NCI-H1092 (cell line): ENCODE results near the gene TLE4.

Experiments used
- DNase-seq: peaks from one replicate; lab custom pipeline; 2025; lab: John Stamatoyannopoulos, UW

TLE4 gene

GRCh38 chr9:79664375-79664831 is 92.6 kb downstream of the TLE4 start:
- DNase-seq, result no peak

- DNase-seq, result no peak
Measured at GRCh38 chr9:79665369-79665768, 93.6 kb downstream of the TLE4 start.

DNA sequence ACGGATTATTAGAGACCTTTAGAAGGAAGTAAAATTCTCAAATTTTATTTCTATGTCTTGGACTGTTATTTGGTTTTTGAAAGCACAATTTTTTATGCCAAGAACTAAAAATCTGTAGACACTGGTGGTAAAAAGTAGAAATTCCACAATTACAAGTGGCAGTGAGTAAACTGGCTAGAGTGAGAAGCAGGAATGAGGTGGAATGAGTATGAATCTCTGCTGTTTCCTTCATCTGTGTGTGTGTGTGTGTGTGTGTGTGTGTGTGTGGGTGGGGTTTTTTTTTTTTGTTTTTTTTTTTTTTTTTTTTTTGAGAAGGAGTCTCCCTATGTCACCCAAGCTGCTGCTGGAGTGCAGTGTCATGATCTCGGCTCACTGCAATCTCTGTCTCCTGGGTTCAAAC is 94.2 kb downstream of the TLE4 start:
- no peak for DNase-seq

DNA sequence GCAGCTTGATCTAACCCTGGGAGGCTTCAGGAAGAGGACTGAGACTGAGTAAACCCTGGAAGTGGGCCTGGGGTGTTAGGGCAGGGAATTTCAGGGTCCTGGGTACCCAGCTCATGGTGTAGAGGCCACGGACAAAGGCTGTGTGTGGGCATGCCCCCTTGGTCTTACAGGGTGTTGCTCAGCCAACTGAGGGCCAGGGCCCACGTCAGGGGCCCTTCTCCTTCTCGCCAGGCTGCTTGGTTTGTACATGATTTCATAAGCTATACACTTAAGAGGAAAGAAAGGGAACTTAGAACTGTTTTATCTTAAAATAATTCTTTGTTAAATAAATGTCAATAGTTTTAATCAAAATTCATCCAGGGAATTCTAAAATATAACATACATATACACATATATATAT is 95.4 kb downstream of the TLE4 start:
- no peak for DNase-seq

- peak; percentile 96 for DNase-seq
Measured at GRCh38 chr9:79667817-79668436, 96.2 kb downstream of the TLE4 start.

GRCh38 chr9:79668956-79669355 is 97.2 kb downstream of the TLE4 start:
- no peak for DNase-seq

DNA sequence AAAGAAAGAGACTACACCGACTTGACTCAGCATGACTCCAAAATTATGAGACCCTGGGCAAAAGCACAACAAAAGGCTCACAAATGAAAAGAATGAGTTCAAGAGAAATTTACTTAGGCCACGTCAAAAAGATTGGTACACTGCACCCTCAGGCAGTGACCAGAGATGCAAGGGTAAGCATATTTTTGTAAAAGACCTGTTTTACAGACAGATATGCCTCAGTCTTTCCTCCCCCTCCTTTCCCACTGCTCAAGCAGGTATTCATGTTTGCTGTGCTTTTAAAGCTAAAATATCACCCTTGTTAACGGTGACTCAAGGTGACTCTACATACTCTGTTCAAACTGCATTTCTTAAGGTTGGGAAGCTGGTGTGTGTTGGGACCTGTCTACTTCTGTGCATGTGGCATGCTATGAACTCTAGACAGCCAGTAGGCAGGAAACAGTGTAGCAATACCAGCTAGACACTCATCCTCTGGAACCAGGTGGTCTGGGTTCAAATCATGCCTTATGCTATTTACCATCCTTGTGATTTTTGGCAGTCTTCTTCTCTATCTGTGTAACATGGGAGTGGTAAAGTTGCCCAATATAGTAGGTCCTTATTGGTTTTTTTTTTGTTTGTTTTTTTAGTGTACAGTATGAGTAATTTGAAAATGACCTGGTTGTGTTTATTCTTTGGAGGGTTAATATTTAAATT is 98.7 kb downstream of the TLE4 start:
- no peak for DNase-seq

DNA sequence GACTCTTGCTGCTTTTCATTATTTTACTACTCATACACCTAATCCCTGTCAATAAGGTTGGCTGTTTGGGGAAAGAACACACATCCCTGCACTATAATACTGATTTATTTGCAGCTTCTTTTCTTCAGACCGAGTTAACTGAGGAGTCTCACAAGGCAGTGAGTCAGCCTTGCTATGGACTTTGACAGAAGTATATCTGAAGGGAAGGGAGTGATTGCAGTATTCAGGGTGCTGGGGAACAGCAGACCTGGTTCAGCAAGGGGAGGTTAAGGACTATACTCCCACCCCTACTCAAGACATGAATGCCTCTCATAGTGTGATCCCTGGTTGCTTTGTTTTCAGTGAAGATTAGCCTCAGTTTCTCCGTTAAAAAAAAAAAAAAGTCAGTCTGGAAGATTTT is 99.8 kb downstream of the TLE4 start:
- no peak for DNase-seq

DNA sequence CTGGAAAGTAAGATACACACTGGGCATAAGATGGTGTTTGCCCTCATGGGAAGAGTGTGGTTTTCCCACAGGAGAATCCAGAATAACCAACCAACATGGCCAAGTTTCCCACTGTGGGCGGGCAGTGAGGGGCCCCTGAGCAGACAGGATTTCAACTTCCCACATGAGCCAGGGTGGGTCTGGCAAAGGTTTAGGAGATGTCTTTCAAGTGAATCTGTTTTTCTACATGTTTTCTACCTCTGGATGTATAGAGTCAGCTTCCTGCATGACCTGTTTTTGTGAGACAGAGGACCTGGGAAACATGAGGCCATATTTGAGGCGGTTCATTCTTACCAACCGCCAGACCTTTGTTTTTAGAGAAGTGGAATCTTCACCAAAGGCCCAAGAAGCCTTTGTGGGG is 100.5 kb downstream of the TLE4 start:
- no peak for DNase-seq

- no peak for DNase-seq
Measured at GRCh38 chr9:79672891-79673290, 101.1 kb downstream of the TLE4 start.

- DNase-seq, result no peak
Measured at GRCh38 chr9:79673614-79674013, 101.8 kb downstream of the TLE4 start.

DNA sequence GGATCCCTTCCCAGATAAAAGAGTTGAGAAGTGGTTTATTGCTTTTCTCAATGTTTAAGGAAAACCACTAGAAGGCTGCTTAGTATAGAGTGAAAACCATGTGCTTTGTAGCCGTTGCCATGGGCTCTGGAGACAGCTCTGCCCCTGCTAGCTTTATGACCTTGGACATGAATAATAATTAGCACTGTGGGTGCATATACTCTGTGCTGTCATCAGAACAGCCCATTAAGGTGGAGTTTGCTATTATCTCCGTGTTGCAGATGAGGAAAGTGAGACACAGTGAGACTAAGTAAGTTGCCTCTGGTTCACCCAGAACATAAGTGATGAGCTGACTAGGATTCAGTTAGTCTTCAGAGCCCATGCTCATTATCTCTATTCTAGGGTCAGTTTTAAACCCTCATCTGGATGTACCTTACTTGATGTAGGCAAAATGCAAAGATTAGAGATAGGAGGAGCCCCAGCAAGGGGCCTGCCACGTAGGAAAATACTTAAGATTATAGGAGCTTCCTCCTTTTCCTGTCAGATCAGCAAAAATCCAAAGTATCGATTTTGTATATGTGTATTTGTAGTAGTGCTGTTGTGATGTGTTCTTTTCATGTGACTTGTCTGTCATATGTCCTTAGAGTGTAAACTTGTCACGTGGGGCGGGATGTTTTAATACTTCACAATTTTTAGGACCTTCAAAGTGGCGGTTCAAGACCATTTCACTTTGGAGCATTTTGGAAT is 102.5 kb downstream of the TLE4 start:
- no peak for DNase-seq

- no peak for DNase-seq
Measured at GRCh38 chr9:79681576-79681975, 109.8 kb downstream of the TLE4 start.

DNA sequence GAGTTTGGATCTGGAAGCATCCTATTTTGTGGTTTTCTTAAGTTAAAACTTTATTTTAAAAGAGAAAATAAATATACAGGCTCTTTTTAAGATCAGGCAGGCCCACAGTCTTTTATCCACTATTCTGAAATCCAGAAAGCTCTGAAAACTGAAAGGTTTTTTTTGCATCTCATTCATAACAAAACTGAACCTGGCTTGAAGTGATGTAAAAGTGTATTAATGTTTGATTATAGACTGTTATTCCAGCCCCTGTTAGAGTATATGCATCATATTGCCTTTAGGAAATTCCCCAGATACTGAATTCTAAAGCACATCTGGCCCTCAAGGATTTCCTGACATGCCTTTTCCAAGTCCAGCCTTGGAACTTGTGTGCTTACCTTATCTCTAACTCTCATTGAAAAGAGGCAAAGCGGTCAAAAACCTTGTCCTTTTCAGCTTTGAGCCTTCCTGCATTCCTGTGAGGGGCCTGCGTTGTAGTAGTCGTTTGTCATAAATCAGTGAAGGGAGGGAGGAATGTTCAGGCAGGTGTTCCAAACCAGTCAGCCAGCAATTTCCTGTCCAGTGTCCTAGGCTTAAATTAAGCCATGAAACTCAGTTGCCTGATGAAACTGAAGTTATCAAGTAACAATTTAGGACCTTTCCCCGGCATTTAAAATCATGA is 110.4 kb downstream of the TLE4 start:
- no peak for DNase-seq

- DNase-seq, result no peak
Measured at GRCh38 chr9:79684059-79684458, 112.3 kb downstream of the TLE4 start.

- DNase-seq, result no peak
Measured at GRCh38 chr9:79684711-79685575, 113.2 kb downstream of the TLE4 start.

GRCh38 chr9:79685577-79685976 is 113.8 kb downstream of the TLE4 start:
- DNase-seq, result no peak

- no peak for DNase-seq
Measured at GRCh38 chr9:79686381-79687130, 114.8 kb downstream of the TLE4 start.

- DNase-seq, result no peak
Measured at GRCh38 chr9:79687131-79687447, 115.3 kb downstream of the TLE4 start.

GRCh38 chr9:79688363-79688762 is 116.6 kb downstream of the TLE4 start:
- DNase-seq, result no peak

DNA sequence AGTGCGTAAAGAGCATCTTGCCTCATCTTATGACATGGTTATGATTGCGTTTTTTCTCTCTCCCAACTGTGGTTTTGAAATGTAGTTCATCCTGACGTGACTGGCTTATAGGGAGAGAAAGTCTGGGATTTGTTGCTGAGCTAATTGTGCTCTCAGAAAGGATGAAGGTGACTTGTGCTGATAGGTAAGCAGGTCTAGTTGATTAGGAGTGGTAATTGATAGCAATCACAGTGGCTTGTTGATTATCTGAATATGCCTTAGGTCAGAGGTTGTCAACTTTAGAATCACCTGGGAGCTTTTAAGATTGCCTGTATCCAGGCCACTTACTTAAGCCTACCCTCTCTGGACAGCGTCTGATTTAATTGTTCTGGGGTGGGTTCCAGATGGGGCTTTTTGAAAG is 117.8 kb downstream of the TLE4 start:
- DNase-seq, result no peak
